ENCODE data around the gene RP9. TPM values are rescaled to one million over a fixed set of nuclear protein-coding genes. Genes with fewer than 3 reads are reported as not detected.

RP9 gene
- total and polyA plus RNA-seq, 9 of the 15 experiments (the other 6 are each of a cell fraction or from before 2014, with no cell fraction given): 10.7 to 44.8 (median 33.4) TPM

DNA sequence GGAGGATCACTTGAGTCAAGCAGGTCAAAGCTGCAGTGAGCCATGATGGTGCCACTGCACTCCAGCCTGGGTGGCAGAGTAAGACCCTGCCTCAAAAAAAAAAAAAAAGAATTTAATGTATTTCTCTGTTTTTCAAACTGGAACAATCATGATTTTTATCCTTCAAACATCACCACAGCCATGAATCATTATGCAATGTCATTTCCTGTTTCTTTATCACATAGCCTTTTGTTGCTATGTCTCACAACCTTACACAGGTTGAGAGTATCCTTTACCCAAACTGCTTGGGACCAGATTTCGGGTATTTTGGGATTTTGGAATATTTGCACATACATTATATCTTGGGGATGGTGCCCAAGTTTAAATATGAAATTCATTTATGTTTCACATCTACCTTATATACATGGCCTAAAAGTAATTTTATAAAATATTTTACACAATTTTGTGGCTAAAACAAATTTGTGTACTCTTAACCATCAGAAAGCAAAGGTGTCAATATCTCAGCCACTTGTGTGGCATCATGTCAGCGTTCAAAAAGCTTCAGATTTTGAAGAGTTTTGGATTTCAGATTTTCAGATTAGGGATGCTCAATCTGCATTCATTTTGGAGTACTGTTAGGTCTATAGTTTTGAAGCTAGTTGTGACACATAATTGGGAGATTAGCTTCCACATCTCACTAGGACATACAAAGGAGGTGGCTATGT lies 54.8 kb downstream of the RP9 start (continued):
- TF ChIP-seq, protein P1, sequence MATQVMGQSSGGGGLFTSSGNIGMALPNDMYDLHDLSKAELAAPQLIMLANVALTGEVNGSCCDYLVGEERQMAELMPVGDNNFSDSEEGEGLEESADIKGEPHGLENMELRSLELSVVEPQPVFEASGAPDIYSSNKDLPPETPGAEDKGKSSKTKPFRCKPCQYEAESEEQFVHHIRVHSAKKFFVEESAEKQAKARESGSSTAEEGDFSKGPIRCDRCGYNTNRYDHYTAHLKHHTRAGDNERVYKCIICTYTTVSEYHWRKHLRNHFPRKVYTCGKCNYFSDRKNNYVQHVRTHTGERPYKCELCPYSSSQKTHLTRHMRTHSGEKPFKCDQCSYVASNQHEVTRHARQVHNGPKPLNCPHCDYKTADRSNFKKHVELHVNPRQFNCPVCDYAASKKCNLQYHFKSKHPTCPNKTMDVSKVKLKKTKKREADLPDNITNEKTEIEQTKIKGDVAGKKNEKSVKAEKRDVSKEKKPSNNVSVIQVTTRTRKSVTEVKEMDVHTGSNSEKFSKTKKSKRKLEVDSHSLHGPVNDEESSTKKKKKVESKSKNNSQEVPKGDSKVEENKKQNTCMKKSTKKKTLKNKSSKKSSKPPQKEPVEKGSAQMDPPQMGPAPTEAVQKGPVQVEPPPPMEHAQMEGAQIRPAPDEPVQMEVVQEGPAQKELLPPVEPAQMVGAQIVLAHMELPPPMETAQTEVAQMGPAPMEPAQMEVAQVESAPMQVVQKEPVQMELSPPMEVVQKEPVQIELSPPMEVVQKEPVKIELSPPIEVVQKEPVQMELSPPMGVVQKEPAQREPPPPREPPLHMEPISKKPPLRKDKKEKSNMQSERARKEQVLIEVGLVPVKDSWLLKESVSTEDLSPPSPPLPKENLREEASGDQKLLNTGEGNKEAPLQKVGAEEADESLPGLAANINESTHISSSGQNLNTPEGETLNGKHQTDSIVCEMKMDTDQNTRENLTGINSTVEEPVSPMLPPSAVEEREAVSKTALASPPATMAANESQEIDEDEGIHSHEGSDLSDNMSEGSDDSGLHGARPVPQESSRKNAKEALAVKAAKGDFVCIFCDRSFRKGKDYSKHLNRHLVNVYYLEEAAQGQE (IDR thresholded peaks at IDR 0.05; ENCODE audit: borderline replicate concordance): 0 out of 2 replicates have a peak, but pooled peaks have one; percentile 24
- TF ChIP-seq, protein P1 (CRISPR knock-in tag; IDR thresholded peaks at IDR 0.05; ENCODE audit: low read depth): no peak
- TF ChIP-seq GABPA (tag; conservative IDR thresholded peaks at IDR 0.05; ENCODE audit: low read depth) (0 out of 2 replicates have a peak, but pooled peaks have one; percentile 42), ARID1B (IDR thresholded peaks at IDR 0.05) (peak; percentile 37; the same call in 1 of the 2 replicates), JUND (IDR thresholded peaks at IDR 0.05; ENCODE audit: borderline replicate concordance, low read depth, low read length) (peak; percentile 30; the same call in 1 of the 2 replicates), JUND (tag; IDR thresholded peaks at IDR 0.05; ENCODE audit: borderline replicate concordance, low read depth, low read length) (no peak; the same call in 2 of the 3 replicates), ZNF316 (IDR thresholded peaks at IDR 0.05) (peak; percentile 54; the same call in 1 of the 2 replicates), PRMT5 (CRISPR knock-in tag; IDR thresholded peaks at IDR 0.05) (no peak), SMAD2 (IDR thresholded peaks at IDR 0.05; ENCODE audit: low read depth, low read length) (no peak), ZNF134 (CRISPR knock-in tag; conservative IDR thresholded peaks at IDR 0.05) (no peak), CREB1 (IDR thresholded peaks at IDR 0.05) (no peak), CREB1 (CRISPR knock-in tag; IDR thresholded peaks at IDR 0.05) (no peak), TEAD1 (CRISPR knock-in tag; IDR thresholded peaks at IDR 0.05) (no peak), FOXA1 (IDR thresholded peaks at IDR 0.05; ENCODE audit: borderline replicate concordance) (no peak)
- TF ChIP-seq, protein P2, sequence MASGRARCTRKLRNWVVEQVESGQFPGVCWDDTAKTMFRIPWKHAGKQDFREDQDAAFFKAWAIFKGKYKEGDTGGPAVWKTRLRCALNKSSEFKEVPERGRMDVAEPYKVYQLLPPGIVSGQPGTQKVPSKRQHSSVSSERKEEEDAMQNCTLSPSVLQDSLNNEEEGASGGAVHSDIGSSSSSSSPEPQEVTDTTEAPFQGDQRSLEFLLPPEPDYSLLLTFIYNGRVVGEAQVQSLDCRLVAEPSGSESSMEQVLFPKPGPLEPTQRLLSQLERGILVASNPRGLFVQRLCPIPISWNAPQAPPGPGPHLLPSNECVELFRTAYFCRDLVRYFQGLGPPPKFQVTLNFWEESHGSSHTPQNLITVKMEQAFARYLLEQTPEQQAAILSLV (tag; IDR thresholded peaks at IDR 0.05): no peak
- TF ChIP-seq, protein P3, sequence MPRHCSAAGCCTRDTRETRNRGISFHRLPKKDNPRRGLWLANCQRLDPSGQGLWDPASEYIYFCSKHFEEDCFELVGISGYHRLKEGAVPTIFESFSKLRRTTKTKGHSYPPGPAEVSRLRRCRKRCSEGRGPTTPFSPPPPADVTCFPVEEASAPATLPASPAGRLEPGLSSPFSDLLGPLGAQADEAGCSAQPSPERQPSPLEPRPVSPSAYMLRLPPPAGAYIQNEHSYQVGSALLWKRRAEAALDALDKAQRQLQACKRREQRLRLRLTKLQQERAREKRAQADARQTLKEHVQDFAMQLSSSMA (CRISPR knock-in tag; IDR thresholded peaks at IDR 0.05): no peak
- TF ChIP-seq, protein P4, sequence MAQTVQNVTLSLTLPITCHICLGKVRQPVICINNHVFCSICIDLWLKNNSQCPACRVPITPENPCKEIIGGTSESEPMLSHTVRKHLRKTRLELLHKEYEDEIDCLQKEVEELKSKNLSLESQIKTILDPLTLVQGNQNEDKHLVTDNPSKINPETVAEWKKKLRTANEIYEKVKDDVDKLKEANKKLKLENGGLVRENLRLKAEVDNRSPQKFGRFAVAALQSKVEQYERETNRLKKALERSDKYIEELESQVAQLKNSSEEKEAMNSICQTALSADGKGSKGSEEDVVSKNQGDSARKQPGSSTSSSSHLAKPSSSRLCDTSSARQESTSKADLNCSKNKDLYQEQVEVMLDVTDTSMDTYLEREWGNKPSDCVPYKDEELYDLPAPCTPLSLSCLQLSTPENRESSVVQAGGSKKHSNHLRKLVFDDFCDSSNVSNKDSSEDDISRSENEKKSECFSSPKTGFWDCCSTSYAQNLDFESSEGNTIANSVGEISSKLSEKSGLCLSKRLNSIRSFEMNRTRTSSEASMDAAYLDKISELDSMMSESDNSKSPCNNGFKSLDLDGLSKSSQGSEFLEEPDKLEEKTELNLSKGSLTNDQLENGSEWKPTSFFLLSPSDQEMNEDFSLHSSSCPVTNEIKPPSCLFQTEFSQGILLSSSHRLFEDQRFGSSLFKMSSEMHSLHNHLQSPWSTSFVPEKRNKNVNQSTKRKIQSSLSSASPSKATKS (CRISPR knock-in tag; IDR thresholded peaks at IDR 0.05): no peak
